NCI-H1694 (cell line): ENCODE data around the gene ACTR1B.
"Not testable (repeated sequence)": the region's sequence is repeated elsewhere in the genome, so short reads cannot be mapped to it uniquely, and the experiment has no call there.

Experiments used
- DNase-seq: peaks from one replicate; lab custom pipeline; 2025; lab: John Stamatoyannopoulos, UW

Gene ACTR1B

DNA sequence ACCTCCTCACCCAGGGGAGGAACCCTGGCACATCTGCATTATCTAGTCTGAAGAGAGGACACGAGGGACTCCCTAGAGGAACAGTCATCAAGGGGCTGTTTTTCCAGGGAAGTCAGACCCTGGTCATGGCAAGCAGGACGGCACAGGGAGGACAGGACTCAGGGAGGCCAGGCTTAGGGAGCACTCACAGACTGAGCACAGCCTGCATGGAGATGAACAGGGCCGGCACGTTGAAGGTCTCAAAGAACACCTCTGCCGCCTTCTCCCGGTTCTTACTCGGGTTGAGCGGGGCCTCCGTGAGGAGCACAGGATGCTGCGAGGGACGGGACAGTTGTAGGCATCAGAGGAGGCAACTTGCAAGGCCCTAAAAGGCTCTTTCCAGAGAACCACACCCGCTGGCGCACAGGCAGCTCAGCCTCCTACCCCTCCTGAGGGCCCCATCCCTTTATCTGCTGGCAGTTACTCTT is 5.1 kb downstream of the ACTR1B start:
- no peak for DNase-seq

GRCh38 chr2:97657986-97658690 is 5.7 kb downstream of the ACTR1B start:
- no peak for DNase-seq

- no peak for DNase-seq
These were observed 6.8 kb downstream of the ACTR1B start for GRCh38 chr2:97656905-97657587.

GRCh38 chr2:97656129-97656755 is 7.6 kb downstream of the ACTR1B start:
- DNase-seq: no peak

- no peak for DNase-seq
These were observed 9.1 kb downstream of the ACTR1B start for GRCh38 chr2:97654791-97655190.

GRCh38 chr2:97654309-97654708 is 9.5 kb downstream of the ACTR1B start:
- DNase-seq: no peak

DNA sequence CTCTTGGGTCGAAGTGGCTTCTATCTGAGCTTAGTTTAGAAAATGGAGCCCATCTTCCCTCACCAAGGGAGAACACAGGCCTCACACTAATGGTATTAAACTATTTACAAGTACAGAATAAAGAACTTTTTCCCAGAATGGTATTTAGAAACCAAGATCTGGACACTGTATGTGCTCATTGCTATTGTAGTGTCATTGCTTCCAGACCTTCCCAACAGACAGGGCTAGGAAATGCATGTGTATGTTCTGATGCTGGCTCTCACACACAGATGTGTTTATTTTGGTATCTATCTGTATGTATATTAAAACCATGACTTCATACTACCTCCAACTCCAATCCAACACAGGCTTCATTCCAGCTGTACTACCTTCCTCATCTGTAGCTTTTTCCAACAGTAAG is 10.0 kb downstream of the ACTR1B start:
- no peak for DNase-seq

DNA sequence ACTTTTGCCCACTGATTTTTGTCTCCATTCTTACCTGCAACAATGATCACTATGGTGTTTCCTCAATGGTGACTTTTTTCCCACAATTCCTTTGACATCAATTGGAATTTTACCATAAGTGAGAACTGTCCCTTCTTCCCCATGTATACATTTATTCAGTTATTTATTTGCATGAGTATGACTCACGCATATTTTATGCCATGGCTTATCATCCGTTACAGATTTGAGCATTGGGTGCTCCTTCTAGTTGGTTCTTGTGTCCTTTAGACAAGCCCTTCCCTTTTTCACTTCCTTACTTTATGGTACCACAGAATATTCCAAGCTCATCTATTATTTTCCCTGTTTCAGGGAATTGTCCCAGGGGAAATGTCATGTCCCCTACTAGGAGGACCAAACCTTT is 10.4 kb downstream of the ACTR1B start:
- no peak for DNase-seq

- DNase-seq: no peak
These were observed 12.7 kb downstream of the ACTR1B start for GRCh38 chr2:97651114-97651513.

GRCh38 chr2:97646977-97647376 is 16.9 kb downstream of the ACTR1B start:
- no peak for DNase-seq

GRCh38 chr2:97645695-97646629 is 17.9 kb downstream of the ACTR1B start, which contains the start of gene COX5B:
TSS of gene COX5B (plus strand) at chr2:97646062. CDS start at chr2:97646087, 25 bp downstream.
- DNase-seq: peak; percentile 97

- no peak for DNase-seq
These were observed 18.6 kb downstream of the ACTR1B start for GRCh38 chr2:97645112-97645694.

GRCh38 chr2:97644023-97644717 is 19.7 kb downstream of the ACTR1B start:
- DNase-seq: no peak

- DNase-seq: not testable (repeated sequence)
These were observed 37.8 kb downstream of the ACTR1B start for GRCh38 chr2:97626049-97626430.

GRCh38 chr2:97625354-97626048 is 38.3 kb downstream of the ACTR1B start:
- not testable (repeated sequence) for DNase-seq

DNA sequence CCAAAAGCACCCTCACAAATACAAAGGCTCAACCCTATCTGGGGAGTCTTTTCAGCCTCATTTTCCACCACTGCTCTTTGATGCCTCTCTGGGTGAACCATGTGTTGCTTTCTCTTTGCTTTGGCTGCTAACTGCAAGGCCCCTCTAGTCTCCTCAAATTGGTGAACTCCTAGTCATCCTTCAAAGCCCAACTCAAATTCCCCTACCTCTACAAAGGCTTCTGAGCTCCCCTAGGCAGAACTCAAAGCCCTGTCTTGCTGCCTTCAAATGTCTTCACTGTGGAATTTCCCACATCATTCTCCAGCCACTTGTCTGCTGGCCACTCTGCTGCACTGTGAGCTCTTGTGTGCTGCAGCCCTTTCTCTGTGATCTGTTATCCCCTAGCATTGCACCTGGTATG is 40.9 kb downstream of the ACTR1B start:
- DNase-seq: not testable (repeated sequence)

DNA sequence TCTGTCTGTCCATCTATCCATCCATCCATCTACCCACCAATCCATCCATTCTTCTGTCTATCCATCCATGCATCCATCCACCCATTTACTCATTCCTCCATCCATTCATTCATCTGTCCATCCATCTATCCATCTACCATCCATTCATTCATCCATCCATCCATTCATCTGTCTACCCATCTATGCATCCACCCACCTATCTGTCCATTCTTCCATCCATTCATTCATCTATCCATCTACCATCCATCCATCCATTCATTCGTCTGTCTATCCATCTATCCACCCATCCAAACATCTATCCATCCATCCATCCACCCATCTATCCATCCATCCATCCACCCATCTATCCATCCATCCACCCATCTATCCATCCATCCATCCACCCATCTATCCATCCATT is 43.4 kb downstream of the ACTR1B start:
- not testable (repeated sequence) for DNase-seq

DNA sequence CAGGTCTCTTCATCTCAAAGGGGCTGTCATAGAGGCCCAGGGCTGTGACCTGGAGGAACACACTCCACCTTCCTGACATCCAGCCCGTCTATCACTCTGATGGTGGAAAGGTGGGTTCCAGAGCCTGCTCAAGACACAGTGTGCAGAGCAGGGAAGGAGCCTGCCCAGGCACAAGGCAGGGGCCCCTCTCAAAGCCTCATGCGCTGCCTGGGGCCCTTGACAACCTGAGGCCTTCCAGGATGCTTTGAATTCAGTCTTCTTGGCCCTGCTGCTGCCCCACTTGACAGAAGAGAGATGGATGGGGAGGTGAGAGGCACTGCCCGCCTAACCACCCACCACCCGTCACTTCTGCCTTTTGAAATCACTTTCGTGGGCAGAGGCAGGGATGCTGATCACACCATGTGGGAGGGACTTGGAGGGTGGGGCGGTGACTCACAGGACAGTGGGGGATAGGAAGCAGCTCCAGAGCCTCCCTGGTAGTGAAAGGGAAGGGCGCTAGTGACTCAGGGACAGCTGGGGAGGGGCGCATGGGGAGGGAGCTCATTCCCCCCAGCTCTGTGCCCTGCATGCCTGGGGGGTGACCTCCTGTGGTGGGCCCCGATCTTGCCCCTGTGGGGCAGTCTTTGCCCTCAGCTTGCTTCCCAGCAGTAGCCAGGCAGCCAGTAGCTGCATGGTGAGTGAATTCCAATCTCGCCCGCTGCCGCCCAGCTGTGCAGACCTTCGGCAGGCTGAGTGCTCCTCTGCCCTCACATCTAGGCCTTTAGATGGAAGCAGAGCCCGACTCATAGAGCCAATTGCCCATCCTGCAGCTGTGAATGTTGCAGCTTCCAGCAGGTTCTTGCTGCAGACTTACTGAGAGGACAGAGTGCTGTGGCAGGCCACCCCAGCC is 44.7 kb downstream of the ACTR1B start:
- not testable (repeated sequence) for DNase-seq

- DNase-seq: no peak
These were observed 45.9 kb downstream of the ACTR1B start for GRCh38 chr2:97617911-97618310.
